HPDE6-E6E7 (cell line): ENCODE results near the gene SPATA33.

Experiments used
- DNase-seq: peaks from one replicate; pipeline ENCODE4 v3.0.0; 2011; ENCODE audit warnings: missing footprints; ENCODE audit errors: extremely low spot score

SPATA33 gene

DNA sequence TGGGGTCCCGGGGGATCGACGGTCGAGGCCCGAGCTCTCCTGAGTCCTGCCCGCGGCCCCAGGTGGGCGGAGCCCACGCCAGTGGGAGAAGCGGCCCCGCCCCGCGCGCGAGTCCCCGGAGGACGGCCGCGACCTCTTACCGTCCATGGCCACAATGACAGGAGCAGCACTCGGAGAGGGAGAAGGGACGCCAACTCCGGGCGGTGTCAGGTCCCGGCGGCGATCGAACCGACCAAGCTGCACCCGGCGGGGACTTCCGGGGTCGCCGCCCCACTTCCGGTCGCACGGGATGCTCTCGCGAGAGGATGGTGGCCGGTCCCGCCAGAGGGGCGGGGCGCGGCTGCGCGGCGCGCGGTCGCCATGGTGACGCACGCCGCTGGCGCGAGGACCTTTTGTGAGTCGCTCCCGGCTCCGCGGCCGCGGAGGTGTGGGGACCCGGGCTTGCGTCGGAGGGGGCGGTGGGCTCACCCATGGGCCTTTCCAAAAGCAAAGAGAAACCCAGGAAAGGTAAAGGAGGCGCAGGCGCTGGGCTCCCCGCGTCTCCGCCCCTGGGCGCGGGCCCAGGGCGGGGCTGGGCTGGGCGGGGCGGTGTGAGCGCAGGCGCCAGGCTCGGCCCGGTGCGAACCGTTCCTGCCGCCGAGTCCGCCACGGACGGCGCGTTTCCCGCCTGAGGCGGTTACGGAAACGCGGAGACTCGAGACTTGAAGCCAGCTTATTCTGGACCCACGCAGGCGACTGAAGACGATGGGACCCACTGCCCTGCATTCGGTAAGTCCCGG, at the start of gene SPATA33, which contains the start of gene CHMP1A:
Gene SPATA33, plus strand, starts transcription at position 395 of the 779 bp plus-strand sequence. Its CDS starts 76 bp downstream, at position 471.
Gene CHMP1A, minus strand, starts transcription at position 267 of the 779 bp plus-strand sequence. Its CDS starts 120 bp downstream, at position 147.
- DNase-seq, result peak; percentile 95

DNA sequence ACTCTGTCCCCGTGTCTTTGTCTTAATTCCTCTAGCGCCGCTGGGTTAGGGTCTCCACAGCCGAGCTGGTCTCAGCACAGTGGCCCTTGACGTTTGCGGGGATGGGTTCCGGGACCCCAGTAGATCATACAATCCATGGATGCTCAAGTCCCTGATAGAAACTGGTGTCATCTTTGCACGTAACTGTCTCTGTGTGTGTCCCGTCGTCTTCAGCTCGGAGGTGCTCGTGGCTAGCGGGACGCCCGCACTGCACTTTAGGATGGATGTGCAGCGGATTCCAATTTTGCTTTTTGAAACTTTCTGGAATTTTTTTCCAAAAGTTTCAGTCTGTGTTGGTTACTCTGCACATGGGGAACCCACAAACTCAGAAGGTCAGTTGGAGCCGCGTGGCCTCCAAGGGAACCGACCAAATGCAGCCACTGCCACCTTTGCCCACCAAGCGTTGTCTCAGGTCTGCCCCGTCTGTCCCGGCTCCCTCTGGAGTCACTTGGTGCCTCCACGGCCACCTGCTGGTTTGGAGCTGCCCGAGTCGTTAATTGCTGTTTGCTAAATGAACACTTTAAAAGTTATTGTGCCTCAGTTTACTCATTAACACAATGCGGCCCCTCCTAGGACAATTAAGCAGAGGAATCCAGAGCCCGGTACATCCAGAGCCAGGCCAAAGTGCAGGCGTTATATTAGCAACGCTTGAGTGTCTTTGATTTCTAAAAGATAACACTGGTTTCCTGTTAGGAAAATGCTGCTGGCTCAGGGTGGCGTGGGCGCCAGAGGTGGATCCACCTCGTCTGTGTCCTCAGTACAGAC, 49.5 kb upstream of the SPATA33 start:
- no peak for DNase-seq

DNA sequence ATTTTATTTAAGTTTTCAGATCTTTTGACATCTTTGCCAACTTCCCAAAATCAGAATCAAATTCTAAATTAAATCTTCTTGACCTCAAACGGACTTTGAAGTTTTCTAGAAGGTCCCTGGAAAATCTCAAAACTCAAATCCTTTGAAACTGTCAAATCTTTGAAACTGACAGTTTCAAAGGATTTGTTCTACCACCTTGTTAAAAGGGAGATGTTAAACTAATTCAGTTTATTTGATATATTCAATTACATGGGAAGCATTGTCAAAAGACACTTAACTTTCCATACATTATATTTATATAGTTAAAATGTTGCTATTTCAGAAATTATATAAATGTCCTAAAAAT, 47.6 kb upstream of the SPATA33 start:
- no peak for DNase-seq

DNA sequence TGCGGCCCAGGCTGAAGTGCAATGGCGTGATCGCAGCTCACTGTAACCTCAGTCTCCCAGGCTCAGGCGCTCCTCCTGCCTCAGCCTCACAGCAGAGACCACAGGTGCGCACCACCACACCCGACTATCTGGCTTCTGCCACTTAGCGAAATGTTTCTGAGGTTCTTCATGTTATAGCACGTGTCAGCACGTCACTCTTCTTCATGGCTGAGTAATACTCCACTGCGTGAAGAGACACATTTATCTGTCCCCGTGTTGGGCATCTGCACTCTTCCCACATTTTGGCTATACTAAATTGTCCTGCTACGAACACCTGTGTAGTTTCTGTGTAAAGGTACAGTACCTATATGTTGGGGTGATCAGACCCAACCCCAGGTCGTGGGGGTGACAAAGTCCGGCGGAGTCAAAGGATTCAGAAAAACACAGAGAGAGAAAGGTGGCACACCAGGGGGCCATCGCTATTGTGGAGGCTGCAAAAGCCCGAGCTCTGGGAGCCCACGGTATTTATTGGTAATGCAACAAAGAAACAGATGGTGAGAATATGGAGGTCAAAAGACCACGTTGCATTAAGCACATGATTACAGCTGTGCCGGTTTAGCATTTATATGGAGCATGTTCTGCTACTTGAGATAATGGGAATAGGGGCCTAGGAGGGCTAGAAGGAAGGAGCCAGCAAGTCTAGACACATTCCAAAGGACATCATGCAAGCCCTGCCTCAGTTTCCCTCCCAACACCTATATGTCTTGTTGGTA, 45.0 kb upstream of the SPATA33 start:
- DNase-seq, result no peak

DNA sequence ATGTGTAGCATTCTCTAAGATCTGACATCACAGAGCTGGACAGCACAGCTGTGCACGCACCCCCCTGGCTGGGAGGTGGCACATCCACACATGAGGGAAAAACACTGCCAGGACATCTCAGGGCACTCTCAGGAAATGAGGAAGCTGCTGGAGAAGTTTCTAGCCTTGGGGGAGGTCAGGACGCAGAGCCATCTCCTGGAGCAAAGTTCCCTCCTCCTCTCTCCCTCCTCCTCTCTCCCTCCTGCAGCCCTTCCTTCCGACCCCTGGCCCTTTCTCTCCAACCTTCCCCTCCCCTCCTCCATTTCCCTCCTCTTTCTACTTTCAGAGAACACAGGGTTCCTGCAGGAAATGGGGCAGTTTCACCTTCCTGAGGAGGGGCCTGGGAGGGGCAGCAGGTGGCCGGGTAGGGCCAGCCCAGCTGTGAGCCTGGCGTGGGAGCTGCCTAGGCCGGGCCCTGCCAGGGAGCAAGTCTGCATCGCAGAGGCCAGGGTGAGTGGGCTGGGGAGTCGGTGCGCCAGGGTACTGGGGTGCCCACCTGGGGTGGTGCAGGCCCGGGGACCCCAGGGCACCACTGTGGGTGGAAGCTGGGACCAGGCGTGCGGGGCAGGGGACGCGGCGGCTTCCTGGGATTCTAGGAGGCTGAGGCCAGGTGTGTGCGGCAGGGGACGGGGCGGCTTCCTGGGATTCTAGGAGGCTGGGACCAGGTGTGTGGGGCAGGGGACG, 44.2 kb upstream of the SPATA33 start, which contains the start of gene DPEP1:
Gene DPEP1, plus strand, starts transcription at position 412 of the 723 bp plus-strand sequence. CDS start 16,769 bp downstream, outside the sequence.
- no peak for DNase-seq

DNA sequence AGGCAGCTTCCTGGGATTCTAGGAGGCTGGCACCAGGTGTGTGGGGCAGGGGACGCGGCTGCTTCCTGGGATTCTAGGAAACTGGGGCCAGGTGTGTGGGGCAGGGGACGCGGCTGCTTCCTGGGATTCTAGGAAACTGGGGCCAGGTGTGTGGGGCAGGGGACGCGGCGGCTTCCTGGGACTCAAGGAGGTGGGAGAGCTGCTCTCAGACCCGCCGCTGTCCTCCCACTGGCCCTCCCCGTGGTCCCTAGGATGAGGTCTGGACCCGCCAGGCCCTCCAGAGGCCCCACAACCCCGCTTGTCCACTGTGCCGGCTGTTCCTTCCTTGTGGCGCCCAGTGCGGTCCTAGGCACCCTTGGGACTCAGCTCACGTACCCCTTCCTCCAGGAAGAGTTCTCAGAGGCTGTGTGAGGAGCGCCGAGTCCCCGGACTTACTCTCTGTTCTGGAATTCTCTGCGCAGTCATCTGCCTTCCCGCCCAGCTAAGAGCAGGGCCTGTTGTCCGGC, 43.6 kb upstream of the SPATA33 start:
- DNase-seq, result no peak

DNA sequence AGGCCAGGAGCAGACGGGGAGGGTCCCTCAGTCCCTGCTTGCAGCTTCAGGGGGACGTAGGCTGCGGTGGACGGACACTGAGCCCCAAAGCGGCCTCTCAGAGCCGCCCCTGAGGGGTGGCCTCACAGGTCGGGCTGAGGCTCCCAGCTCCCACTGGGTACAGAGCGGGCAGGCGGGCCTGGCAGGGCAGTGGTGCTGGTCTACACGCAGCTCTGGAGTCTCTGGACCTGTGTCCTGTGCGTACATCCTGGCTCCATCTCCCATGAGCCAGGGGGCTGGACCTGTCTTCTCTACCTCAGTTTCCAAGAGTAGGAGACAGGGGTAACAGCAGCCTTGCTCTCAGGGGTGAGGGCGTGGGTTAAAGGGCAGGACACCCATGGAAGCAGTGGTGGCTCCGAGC, 42.5 kb upstream of the SPATA33 start:
- no peak for DNase-seq

DNA sequence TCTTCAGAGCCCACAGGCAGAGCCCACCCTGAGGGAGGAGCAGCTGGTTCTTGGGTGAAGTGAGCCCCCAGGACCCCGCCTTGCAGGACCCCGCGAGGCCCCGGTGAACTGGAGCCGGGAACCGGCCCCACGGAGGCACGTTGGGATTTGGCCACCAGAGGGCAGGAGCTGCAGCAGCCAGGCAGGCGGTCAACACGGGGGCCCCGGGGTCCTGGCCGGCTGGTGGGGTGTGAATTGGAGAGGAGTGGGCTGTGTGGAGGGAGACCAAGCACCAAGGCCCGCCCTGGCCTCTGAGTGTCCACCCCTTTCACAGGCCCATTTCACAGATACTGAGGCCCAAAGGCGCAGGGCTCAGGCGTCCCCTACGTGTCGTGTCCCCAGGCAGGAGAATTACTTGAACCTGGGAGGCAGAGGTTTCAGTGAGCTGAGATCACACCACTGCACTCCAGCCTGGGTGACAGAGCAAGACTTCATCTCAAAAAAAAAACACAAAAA, 42.0 kb upstream of the SPATA33 start:
- no peak for DNase-seq

DNA sequence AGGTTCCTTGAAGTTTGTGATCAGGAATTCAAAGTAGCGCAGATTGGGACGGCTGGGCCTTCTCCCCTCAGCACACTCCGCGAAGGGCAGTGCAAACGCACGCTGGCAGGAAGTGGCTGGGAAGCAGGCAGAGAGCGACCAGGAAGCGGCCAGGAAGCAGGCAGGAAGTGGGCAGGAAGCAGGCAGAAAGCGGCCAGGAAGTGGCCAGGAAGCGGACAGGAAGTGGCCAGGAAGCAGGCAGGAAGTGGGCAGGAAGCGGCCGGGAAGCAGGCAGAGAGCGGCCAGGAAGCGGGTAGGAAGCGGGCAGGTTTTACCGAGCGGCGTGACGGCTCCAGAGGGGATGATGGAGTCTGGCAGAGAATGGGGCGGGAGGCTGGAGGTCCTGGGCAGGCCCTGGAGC, 41.0 kb upstream of the SPATA33 start:
- DNase-seq, result no peak

DNA sequence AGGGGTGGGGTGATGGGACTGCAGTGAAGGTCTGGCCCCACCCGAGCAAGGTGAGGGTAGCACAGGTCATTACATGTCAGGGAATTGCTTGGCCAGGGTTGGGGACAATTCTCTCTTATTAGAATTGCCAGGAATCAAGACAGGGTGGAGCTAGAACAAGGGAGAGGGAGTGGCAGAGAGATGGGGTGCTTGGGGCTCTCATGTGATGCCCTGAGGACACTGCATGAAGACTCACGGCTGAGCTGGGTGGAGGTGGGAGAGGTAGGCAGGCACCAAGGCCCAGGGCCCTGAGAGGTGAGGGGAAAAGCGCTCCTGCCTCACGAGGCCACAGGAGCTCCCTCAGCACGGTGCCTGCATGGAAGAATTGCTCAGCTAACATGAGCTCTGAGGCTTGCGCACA, 40.6 kb upstream of the SPATA33 start:
- DNase-seq, result no peak

DNA sequence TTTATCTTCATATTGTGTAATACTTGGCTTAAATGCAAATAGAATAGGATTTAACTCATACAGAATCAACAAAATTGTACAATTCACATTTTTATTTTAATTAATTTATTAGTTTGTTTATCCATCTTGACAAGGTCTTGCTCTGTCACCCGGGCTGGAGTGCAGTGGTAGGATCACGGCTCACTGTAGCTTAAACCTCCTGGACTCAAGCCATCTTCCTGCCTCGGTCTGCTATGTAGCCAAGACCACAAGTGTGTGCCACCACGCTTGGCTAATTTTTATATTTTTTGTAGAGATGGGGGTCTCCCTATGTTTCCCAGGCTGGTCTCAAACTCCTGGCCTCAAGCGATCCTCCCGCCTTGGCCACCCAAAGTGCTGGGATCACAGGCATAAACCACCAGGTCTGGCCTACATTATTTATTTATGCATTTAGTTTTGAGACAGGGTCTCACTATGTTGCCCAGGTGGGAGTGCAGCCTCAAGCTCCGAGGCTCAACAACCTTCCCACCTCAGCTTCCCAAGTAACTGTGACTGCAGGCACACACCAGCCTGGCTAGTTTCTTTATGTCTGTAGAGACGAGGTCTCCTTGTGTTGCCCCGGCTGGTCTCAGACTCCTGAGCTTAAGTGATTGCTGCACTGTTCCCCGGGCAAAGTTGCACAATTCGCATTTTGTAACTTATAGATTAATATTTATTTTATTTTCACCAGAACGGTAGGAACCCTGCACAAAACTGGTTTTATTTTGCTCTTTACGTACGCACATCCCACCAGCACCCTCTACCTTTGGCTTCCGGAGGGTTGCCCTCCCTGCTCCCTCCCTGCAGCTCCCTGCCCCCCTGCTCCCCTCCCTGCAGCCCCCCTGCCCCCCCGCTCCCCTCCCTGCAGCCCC, 39.3 kb upstream of the SPATA33 start:
- DNase-seq, result no peak

DNA sequence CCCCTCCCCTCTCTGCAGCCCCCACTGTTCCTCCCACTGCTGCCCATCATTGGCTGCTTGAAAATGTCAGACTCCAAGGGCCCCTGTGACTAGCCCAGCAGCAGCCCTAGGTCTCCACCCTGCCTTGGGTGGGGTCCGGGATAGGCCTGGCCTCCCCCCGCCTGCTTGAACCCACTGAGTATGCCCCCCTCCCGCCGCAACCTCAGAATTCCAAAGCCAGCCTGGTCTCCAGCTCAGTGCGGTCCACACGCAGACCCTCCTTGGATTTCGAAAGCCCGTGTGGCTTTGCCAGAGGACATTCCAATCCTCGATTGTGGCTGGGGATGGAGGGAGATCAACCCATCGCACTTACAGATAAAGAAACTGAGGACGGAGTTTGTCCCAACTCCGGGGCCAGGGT, 37.8 kb upstream of the SPATA33 start:
- no peak for DNase-seq

DNA sequence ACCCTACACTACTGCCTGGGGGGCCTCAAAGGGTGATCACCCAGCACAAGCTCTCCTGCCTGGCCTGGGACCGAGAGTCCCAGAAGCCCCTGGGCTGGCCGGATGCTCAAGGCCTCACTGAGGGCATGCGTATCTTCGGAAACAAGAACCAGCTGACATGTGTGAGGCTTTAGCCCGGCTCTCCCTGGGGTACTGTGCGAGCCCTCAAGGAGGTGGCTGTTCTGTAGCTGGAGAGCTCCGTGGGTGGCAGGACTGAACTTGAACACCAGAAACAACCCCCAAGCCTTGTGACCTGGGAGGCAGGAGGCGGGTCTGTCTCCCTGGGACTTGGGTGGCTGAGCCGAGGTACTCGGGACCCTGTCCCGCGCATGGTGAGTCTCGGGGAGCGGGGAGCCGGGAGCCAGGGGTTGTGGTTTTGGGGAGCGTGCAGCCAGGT, 37.2 kb upstream of the SPATA33 start:
- no peak for DNase-seq

DNA sequence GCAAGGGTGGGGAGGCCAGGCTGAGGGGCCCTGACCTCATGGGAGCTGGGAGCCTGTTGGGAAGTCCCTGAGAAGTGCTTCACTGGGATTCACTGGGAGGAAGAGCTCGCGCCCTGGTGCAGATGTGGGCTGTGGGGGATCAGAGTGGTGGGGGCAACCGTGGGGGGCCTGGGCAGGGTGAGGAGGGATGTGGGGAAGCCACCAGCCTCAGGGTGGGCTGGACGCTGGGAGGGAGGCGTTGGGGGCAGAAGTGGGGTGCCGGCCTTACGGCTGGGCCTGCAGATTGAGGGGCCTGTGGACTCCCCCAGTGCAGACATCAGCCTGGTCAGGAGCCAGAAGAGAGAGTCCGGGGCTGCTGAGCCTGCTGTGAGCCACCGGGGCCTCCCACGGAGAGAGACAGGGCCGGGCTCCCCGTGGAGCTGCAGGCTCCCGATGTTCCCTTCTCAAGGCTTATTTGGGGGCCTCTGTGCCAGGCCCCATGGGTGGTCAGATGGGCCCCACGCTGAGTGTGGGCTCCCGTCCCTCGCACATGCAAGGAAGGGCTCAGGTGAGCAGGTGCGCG, 36.4 kb upstream of the SPATA33 start:
- DNase-seq, result no peak

DNA sequence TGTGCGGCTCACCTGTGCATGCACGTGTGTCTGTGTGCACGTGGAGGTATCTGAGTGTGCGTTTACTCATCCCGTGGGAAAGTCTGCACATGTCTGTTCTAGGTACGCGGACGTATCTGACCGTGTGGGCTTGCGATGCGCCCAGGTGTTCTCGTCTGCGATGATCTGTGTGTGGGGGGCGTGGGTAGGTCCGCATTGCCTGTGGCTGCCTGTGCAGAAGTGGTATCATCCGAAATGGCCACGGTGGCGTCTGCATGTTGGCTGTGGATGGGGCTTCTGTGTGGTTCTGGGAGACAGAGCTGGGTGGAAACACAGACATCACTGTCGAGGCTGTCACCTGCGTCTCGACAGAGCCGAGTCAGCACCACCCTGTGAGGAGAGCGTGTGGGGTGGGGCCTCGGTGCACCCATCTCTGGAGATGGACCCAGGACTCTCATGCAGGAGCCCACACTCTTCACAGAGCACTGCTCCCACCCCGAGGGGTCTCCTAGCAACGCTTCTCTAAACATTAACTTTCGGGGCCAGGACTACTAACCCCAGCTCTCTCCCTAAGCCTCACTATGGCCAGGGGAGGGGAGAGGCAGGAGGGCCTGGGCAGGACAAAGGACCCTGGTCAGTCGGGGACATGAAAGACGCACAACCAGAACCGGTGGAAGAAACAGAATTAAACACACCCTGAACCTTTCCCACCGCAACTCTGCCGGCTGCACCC, 35.8 kb upstream of the SPATA33 start:
- DNase-seq, result no peak

DNA sequence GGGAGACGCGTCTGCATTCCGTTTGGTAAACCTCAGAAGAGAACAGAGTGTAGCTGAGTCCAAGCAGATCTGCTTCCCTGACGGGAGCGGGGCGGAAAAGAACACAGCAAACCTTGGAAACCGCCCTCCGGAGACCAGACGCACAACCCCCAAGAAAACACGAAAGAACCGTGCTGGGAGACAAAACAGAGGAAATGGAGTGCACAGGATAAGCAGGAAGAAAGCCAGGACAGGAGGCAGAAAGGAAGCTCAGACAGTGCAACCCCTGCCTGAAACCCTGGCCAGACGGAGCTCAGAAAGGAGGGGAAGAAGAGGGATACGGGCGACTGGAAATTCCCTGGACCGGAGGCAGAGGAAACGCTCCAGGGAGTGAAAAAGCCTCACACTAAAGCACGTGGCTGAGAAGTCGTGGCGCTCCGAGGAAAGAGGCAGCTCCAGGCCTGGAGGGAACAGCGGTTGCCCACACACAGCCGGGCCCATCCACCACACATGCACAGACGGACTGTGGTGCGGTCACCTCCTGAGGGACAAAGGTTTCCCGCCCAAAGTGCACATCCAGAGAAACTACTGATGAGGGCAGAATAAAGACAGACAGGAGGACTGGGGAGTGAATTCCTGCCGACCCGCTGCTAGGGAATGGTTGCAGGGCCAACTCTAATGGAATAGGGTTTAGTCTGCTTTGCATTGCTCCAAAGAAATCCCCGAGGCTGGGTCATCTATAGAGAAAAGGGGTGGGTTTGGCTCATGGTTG, 34.0 kb upstream of the SPATA33 start:
- DNase-seq, result no peak

DNA sequence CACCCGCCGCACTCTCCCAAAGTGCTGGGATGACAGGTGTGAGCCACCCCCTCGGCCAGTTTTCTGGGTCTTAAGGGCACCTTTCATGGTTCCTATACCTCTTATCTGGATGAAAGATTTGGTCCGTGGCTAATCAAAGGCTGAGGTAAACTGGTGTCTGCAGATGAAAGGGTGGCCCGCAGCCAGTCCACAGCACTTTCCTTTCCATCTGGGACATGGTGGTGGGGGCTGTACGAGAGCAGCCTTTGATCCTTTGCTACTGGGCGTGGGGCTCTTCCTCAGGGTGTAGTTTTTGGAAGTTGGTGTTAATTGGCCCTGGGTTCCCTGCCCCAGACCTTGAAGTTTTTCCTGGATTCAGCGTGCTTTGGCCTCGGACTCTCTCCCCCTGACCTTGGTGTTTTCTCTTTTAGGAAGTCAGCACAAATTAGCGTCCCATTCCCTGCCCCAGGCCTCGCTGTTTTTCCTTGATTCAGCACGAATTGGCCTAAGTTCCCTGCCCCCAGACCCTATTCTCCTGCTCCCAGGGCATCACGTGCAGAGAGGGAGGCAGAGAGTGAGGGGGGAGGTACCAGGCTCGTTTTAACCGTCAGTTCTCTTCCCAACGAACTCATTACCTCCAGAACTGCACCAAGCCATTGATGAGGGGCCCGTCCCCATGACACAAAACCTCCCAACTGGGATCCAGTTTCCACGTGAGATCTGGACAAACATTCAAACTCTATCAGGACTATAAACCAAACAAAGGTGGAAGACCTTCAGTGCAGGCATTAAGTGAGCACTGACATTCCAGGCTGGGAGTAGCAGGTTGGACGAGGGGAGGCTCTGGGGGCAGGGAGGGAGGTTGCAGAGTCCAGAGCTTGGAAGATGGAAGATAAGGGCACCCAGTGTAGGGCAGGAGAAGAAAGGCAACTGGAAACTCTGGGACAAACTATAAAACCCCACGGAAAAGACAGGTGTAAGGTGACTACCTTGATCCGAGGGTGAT, 32.6 kb upstream of the SPATA33 start:
- no peak for DNase-seq
